ENCODE data around the gene ATG5. TPM values are rescaled to one million over a fixed set of nuclear protein-coding genes. Genes with fewer than 3 reads are reported as not detected.

ATG5 gene
- total and polyA plus RNA-seq, 2 donors (not counting 1 experiment from before 2014, with no cell fraction given) = 13.6 to 26.3 TPM

- Histone ChIP-seq H3K4me3 (ENCODE audit: control extremely low read depth in 1 of 5, extremely low read depth in 1 of 5, insufficient read depth in 1 of 5, low read depth in 2 of 5, low read length in 4 of 5) (no peak overlapping the region), H3K27me3 (replicated peaks in 1 of 4; ENCODE audit: control extremely low read depth in 1 of 4, control insufficient read depth in 3 of 4, insufficient read depth in 4 of 4, low read length in 3 of 4) (no peaks in the 10 kb centered on the region), H3K9me3 (ENCODE audit: control extremely low read depth in 1 of 3, control insufficient read depth in 2 of 3, insufficient read depth in 1 of 3, low read length in 2 of 3) (no peaks in the 10 kb centered on the region), H3K4me1 (ENCODE audit: control insufficient read depth in 2 of 2, insufficient read depth in 2 of 2, low read length in 2 of 2) (no peaks in the 10 kb centered on the region), H3K36me3 (replicated peaks in 1 of 2; ENCODE audit: control extremely low read depth in 1 of 2, control insufficient read depth in 1 of 2, extremely low read depth in 1 of 2, insufficient read depth in 2 of 2, low read length in 1 of 2) (peaks cover 4 to 18% of the 10 kb centered on the region in 2 experiments), H4K20me1 (ENCODE audit: control insufficient read depth, insufficient read depth, low read length, poor library complexity, severe bottlenecking) (peaks cover 25% of the 10 kb centered on the region), H2AFZ (ENCODE audit: insufficient read depth, low read depth, low read length, poor library complexity, severe bottlenecking) (no peak overlapping the region), H3K9ac (ENCODE audit: low read length) (no peak overlapping the region), H3K27ac (ENCODE audit: low read length in 2 of 2) (no peak overlapping the region), H3K79me2 (ENCODE audit: control insufficient read depth, insufficient read depth, low read length) (peaks cover 27% of the 10 kb centered on the region), H3K4me2 (replicated peaks; ENCODE audit: low read depth, low read length, poor library complexity, severe bottlenecking) (no peak overlapping the region)
- no peak for ATAC-seq (ENCODE audit: low read depth)
- Mint-ChIP-seq H3K4me1 (peaks cover 7% of the 10 kb centered on the region), H3K9me3 (ENCODE audit: insufficient read depth) (no peaks in the 10 kb centered on the region), H3K4me3 (no peak overlapping the region), H3K27me3 (no peaks in the 10 kb centered on the region), H3K27ac (no peak overlapping the region)
- intact Hi-C loops (cut with micrococcal nuclease) = no loop called here
- DNase-seq = no peak
- ChIA-PET POLR2A (no interaction called here), CTCF (no interaction called here)
- TF ChIP-seq EZH2 (IDR thresholded peaks at IDR 0.05; ENCODE audit: borderline replicate concordance, insufficient read depth, low read depth, low read length, poor library complexity, severe bottlenecking) (no peak), CTCF (IDR thresholded peaks at IDR 0.05) (no peak)
Measured at GRCh38 chr6:106281088-106281487, 44.5 kb downstream of the ATG5 start.

- H3K27ac Mint-ChIP-seq = no peak overlapping the region
- no peak overlapping the region for H3K4me2 ChIP-seq (replicated peaks; ENCODE audit: low read depth, low read length, poor library complexity, severe bottlenecking)
- TF ChIP-seq CTCF (IDR thresholded peaks at IDR 0.05) = no peak
- no peak for TF ChIP-seq EZH2 (IDR thresholded peaks at IDR 0.05; ENCODE audit: borderline replicate concordance, insufficient read depth, low read depth, low read length, poor library complexity, severe bottlenecking)
- H3K9me3 Mint-ChIP-seq (ENCODE audit: insufficient read depth) = no peaks in the 10 kb centered on the region
- ATAC-seq (ENCODE audit: low read depth) = no peak
- H3K36me3 ChIP-seq (replicated peaks in 1 of 2; ENCODE audit: control extremely low read depth in 1 of 2, control insufficient read depth in 1 of 2, extremely low read depth in 1 of 2, insufficient read depth in 2 of 2, low read length in 1 of 2) = peaks cover 4 to 13% of the 10 kb centered on the region in 2 experiments
- H3K9ac ChIP-seq (ENCODE audit: low read length) = no peak overlapping the region
- no peaks in the 10 kb centered on the region for H3K9me3 ChIP-seq (ENCODE audit: control extremely low read depth in 1 of 3, control insufficient read depth in 2 of 3, insufficient read depth in 1 of 3, low read length in 2 of 3)
- WGBS (ENCODE audit: insufficient coverage) = 83% methylated on average over 1 of the region's 1 CpG
- POLR2A ChIA-PET = no interaction called here
- no peaks in the 10 kb centered on the region for H3K4me1 ChIP-seq (ENCODE audit: control insufficient read depth in 2 of 2, insufficient read depth in 2 of 2, low read length in 2 of 2)
- H3K4me3 ChIP-seq (ENCODE audit: control extremely low read depth in 1 of 5, extremely low read depth in 1 of 5, insufficient read depth in 1 of 5, low read depth in 2 of 5, low read length in 4 of 5) = no peak overlapping the region
- DNase-seq = no peak
- H3K27me3 Mint-ChIP-seq = no peaks in the 10 kb centered on the region
- no peak overlapping the region for H3K27ac ChIP-seq (ENCODE audit: low read length in 2 of 2)
- CTCF ChIA-PET = no interaction called here
- intact Hi-C loops (cut with micrococcal nuclease) = no loop called here
- peaks cover 13% of the 10 kb centered on the region for H3K79me2 ChIP-seq (ENCODE audit: control insufficient read depth, insufficient read depth, low read length)
- H4K20me1 ChIP-seq (ENCODE audit: control insufficient read depth, insufficient read depth, low read length, poor library complexity, severe bottlenecking) = peaks cover 11% of the 10 kb centered on the region
- no peaks in the 10 kb centered on the region for H3K27me3 ChIP-seq (replicated peaks in 1 of 4; ENCODE audit: control extremely low read depth in 1 of 4, control insufficient read depth in 3 of 4, insufficient read depth in 4 of 4, low read length in 3 of 4)
- no peak overlapping the region for H3K4me3 Mint-ChIP-seq
- H3K4me1 Mint-ChIP-seq = peaks cover 10% of the 10 kb centered on the region
- no peak overlapping the region for H2AFZ ChIP-seq (ENCODE audit: insufficient read depth, low read depth, low read length, poor library complexity, severe bottlenecking)
Measured at GRCh38 chr6:106279179-106279578, 46.4 kb downstream of the ATG5 start.

Data from B cell (primary cell).